ENCODE measurements around the gene FBF1.
A peak's percentile ranks its signal among the peaks of the same experiment; 100 is the strongest.

The FBF1 gene

DNA sequence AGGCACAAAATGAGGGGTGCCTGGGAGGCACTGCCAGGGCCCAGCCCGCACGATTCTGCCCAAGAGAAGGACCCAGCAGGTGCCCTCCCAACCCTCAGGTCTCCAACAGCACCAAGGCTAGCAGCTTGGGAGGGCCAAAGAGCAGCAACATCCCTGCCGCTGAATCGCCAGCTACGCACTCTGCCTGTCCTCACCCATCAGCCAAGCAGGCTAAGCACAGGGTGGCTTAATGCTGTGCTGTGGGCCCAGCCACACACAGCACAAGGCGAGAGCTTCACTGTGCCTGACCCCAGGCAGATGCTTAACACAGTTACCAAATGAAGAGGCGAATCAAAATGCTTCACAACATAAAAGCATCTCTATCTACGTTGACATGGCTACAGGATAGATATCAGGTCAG lies 25.6 kb downstream of the FBF1 start:
- no peak for DNase-seq

DNA sequence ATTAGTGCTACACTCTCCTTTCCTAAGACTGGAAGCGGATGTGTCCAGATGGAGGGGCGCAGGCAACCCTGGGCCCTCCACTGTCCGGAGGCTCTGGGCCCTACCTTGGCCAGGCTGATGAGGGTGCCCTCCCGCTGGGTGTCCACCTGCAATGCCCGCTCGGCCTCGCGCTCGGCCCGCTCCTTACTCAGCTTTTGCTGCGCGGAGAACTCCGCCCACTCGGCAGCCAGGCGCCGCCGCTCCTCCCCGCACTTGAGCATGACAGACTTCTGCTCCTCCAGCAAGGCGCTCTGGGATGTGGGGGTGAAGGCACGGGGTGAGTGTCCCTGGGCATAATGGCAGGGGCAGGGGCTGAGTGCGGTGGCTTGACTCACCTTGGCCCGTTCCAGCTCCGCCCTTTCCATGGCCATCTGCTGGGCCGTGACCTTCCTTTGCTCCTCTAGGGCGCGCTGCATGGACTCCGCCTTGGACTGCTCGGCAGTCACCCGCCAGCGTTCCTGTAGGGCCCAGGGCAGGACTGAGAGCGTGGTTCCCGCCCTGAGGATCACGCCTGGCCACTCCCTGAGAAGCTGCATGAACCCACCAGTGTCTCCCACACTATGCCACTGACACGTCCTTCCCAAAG lies 26.1 kb downstream of the FBF1 start:
- DNase-seq = no peak

DNA sequence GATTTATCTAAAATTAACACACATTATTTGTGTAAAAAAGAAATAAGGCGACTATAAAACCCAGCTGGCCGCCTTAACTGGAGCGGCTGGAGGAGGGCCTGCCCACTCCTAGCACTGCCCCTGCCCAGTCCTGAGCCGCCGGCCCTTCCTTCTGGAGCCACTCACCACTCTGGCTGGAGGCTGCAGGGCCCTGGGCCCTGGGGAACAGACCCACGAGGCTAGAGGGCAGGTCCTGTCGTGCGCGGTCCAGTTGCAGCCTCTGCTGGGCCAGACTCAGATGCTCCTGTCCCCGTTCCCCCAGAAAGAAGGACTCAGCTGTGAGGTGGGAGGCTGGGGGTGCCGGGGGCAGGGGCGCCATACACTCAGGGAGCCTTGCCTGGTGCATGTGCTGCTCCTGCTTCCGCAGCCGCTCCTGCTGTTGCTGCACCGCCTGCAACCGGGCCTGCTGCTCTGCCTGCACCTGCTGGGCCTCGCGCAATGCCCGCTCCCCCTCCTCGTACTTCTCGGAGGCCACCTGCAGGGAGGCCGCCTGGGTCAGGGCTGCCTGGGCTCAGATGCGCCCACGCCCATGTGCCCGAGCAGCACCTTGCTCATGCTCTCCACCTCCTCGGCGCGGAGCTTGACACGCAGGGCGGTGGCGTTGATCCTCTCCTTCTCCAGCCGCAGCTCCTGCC lies 27.2 kb downstream of the FBF1 start:
- DNase-seq = no peak

DNA sequence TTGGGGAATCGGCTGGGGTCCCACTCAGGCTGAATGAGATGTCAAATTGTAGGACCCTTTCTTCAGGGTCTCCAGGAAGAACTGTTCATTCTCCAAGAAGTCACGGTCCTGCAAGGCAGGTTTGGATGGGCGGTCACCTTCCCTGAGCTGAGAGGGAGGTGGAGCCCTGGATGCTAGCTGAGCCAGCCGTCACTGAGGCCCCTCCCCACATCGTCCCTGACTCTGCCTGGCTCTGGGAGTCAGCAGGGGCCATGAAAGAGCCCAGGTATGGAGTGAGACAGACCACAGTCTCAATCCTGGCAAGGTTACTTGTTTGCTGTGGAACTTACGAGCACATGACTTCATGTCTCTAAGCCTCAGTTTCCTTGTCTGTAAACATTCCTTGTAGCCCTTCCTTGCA lies 30.1 kb downstream of the FBF1 start:
- DNase-seq = no peak

DNA sequence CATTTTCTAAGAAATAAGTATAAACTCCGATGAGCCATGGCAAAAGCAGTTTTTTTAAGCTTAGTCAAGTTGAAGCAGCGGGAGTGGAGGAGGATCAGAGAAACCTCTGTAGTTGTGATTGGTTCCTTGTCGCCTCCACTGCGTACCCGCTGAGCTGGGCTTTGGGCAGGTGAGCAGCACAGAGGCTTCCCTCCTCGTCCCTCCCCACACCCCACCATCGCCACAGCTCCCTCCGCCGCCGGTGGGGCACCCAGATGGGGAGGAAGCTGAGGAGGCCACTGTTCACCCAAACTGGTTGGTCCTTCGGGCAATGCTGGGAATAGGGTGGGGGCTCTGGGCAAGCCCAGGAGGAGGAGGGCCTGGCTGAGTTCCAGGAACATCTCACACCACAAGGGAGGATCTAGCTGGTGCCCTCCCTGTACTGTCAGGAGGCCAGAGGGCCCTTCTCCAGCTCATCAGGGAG lies 31.0 kb downstream of the FBF1 start:
- DNase-seq = no peak

DNA sequence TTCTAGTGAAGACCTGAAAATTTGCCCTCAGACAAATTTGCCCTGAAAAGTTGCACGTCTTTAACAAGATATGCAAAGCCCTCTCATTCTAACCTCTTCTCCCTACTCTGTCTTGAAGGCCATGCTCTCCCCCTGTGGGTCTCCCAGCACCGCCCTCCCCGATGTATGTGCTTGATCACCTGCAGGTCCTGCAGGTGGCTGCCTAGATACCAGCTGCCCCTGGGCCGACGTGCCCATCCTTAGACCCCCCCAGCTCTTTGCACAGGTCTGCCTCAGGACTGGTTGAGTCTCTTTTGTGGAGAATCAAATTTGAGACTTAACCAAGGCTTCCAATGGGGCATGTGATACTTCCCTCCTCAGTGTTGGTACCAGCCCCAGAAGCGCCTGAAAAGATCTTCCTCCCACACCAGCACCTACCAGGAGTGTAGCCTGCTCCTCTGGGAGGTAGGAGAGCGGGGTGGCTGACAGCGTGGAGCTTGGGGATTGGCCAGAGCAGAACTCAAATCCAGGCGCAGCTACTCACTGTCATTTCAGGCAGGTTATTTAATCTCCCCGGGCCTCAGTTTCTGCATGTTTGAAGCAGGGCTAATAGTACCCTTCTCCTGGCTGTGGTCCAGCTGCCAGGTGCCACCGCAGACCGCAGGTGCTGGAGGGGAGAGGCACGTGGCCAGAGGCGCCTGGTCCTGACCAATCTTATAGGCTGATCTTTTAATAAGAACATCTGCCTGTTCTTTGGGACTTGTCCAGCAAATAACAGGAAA lies 31.6 kb downstream of the FBF1 start:
- DNase-seq = no peak

DNA sequence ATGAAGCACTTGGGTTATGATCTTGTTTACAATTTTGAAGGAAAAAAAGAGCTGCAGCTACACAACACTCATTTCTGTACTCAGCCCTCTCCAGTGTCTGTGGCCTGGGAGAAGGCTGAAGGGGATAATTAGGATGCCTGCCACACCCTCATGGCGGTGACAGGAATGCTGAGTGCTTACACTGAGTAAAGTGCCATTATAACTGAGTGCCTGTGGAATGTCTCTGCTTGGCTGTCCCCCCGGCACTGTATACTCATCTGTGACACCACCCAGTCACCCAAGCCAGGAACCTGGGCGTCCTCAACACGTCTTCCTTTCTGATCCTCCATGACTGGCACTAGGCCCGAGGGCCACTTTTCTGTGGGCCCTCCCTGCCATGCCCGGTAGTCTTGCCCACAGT lies 32.6 kb downstream of the FBF1 start:
- DNase-seq = peak; percentile 57

DNA sequence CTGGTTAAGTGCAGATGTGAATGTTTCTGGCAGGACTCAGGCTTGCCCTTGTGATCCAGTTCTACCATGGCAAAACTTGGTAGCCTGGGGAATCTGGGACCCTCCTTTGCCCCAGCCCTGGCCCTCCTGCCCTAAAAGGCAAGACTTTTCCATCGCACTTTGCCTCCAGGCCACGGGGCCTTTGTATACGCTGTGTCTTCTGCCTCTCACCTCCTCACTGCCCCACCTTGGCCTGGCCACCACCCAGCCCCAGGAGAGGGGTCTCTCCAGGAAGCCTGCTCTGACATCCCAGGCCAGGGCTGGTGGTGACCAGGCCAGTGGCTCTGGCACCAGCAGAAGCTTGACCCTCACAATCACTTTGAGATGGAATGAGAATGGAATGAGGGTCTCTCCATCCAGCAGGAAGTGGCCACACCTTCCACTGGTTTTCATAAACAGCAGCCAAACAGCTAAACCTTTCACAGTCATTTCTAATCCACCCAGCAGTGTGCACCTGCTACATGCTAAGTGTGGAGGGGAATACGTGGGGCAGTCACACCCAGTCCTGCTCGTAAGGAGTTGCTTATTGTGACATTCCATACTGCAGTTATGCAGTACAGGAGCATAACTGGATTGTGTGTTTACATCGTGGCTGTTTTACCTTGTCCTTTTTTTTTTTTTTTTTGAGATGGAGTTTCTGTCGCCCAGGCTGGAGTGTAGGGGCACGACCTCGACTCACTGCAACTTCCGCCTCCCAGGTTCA lies 34.5 kb downstream of the FBF1 start:
- no peak for DNase-seq

DNA sequence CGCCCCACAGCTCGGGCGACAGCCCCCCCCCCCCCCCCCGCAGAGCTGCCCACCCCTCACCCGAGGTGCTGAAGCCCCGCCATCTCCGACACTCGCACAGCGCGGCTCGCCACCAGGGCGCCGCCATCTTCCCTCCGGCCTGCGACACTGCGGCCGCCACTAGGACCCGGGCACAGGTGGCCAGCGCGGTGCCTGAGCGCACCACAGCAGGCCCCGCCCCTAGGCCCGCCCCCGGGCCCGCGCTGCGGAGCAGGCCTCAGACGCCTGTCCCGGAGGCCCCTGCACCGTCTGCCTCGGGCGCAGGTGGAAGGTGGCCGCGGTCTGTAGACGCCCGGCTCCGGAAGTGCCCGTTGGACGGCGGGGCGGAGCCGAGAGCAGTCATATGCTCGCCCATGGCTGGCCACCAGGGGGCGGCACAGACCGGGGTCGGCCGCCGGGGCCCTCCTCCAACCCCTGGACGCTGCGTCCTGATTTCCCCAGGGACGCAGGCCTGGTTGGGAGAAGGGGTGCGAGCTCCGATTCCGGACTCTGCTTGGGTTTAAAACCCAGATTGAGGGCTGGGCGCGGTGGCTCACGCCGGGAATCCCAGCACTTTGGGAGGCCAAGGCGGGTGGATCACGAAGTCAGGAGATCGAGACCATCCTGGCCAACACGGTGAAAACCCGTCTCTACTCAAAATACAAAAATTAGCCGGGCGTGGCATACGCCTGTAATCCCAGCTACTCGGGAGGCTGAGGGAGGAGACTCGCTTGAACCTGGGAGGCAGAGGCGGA lies 35.9 kb downstream of the FBF1 start, which contains the start of gene MRPL38:
TSS of gene MRPL38 (minus strand) at position 136 of the 773 bp plus-strand sequence. CDS start at position 127, 9 bp downstream.
- peak; percentile 93 for DNase-seq

DNA sequence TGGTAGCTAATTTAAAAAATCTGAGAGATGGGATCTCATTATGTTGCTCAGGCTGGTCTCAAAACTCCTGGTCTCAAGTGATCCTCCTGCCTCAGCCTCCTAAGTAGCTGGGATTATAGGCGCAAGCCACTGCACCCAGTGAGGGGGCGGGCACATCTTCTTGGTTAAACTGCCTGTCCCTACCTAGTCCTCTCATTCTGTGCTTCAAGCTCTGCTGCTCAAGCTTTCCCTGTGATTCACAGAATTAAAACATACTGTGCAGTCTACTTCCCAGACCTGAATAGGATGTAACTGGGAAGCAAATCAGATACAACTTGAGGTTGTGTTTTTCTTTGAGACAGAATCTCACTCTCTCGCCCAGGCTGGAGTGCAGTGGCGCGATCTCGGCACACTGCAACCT lies 38.4 kb downstream of the FBF1 start:
- DNase-seq = no peak

DNA sequence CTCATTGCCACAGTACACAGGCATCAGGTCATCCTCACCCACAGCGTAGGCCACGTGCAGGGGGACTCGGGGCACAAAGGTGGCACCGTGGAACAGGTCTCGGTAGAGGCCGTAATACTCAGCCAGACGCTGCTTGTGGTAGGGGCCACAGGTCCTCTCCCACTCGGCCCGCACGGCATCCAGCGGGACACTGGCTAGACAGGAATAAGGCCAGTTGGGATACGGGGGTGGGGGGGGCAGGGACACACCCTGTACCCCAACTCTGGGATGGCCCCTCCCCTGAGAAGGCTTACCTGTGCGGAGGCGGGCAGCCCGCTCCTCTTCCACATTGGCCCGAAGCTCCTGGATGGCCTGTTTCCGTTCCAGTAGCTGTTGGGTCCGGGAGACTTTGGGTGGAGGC lies 39.1 kb downstream of the FBF1 start:
- DNase-seq = no peak

DNA sequence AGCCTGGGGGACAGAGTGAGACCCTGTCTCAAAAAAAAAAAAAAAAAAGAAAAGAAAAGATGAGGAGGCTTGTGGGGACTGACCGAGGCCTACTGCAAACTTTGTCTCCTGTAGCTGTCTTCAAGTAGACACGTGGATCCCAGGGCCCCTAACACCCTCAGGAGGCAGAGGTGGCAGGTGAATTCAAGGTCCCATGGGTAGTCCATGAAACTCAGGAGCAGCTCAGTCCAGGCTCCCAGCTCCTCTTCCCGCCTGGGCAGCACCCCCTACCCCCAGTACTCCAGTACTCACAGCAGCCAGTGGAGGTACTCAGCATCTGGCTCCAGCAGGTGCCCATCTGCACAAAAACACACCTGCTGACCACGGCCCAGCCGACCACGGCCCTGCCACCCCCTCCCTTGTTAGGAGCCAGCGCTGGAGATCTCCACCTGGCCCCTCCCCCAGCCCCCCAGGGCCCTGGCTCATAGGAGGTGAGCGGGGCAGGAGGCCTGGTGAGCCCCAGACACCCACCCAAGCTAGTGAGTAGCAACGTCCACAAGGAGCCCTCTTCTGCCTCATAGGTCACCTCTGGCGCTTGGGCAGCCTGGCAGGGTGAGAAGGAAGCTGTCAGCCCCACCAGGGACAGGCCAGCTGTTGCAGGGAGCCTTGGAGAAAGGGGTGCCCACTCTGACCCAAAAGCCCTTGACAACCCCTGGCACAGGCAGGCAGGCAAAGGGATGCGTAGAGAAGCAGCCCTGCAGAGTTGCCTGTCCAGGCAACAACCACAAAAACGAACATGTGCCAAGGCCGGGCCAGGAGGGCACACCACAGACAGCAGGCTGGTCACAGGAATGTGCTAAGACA lies 39.9 kb downstream of the FBF1 start:
- DNase-seq = no peak

DNA sequence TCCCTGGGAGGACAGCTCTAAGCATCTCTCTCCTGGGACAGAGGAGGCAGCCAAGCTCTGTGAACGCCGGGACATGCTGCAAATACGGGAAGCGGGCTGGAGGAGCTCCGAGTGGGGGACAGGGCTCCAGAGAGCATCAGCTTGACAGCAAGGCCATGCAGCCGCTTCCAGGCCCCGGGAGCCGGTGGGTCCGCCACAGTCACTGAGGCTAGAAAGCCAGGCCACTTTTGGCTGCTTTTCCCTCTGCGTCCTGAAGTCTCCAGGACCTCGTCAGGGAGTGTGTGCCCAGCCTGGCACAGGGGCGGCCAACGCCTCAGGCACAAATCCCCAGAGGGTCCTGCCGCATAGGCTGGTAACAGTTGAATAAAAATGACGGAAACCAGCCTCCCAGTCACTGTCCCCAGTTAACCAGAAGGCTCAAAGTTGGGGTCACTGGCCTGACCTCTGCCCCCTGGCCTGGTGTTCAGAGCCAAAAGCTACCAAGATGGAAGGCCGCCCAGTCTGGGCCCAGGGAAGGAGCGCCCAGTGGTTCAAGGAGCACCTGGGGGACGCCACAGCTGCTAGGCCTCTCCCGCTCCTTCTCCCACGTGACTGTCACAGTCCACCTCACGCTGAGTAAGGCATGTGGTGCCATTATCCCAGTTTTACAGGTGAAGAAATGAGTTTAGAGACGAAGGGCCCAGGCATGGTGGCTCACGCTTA lies 40.9 kb downstream of the FBF1 start:
- no peak for DNase-seq

DNA sequence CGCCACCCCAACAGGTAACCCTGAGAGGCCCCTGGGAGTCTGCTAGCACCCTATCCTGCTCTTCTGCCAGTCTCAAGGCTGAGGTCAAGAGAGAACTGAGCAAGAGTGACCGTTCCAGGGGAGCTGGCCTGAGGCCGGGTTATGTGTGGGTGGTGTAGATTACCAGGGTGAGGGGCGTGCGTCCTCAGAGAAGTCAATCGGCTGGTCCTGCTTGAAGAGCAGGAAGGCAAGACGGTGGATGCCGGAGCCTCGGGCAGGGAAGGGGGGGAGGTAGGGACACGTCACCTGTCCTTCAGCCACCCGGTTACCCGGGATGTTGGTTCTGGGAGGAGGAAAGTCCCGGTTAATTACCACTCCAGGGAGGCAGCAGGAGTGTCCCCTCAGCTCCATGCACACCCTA lies 41.5 kb downstream of the FBF1 start:
- DNase-seq = no peak

DNA sequence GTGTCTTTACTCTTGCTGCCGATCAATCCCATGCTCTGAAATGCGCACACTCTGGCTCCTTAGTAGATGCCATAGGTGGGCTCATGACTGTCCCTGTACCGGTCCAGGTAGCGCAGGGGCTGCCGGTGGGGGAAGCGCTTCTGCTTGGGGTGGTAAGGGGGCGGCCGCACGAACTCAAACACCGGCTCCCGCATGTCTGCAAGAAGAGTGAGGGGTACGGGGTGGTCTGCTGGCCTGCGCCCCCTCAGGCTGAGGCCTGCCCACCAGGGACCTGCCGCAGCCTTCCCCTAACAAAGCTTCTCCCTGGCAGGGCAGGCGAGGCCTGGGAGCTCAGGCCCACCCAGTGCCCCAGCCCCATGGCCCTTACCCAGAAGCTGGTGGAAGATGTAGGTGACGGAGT lies 42.1 kb downstream of the FBF1 start:
- no peak for DNase-seq

DNA sequence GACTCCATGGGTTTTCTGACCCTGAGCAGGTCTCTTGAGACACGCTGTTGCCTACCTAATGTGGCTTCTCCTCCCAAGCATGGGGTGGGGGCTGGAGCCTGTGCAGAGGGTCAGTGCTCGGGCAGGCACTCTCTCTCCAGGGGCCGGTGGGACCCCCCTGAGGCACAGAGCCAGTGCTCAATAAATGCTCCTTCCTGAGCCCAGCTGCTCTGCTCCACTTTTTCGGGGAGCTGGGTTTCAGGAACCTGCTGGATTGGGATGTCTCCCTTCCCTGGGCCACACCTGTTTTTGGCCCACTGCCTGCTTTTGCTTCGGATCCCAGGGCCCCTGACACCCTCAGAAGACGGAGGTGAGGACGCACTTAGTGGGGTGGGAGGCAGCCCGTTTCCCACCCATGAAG lies 42.8 kb downstream of the FBF1 start:
- DNase-seq = no peak

DNA sequence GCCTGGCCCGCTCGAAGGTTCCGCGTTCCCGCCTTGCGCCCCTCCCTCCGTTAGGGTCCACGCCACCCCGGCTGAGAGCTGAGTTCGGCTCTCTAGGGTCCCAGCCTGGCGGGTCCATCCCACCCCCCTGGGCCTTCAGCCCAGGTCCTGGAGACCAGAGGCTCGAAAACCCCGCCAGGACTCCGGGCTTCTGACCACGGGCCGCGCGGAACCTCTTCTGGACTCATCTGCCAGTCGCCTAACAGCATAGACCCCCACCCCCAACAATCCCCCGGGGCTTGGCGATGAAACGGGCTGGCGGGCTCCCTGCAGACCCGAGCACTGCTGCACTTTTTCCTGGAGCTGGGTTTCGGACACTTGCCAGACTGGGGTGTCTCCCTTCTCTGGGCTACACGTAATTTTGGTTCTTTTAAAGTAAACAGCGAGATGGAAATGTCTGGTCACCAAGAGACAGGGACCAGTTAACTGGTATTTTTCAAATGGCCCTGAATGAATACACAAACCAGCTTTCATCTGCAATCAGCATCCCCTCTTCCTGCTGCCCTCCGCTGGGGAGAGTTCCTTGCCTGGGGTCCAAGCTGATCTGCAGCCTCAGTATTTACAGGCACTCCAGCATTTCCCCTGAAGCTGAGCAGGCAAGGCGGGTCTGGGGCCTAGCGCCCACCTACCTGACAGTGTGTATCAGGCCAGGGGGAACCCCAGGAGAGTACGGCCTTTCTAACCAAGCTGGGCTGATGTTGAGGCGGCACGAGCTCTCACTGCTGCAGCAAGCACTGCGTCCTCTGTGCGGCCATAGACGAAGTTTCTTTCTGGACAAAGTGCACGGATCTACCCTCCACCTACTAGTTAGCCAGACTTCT lies 43.5 kb downstream of the FBF1 start:
- DNase-seq = no peak

DNA sequence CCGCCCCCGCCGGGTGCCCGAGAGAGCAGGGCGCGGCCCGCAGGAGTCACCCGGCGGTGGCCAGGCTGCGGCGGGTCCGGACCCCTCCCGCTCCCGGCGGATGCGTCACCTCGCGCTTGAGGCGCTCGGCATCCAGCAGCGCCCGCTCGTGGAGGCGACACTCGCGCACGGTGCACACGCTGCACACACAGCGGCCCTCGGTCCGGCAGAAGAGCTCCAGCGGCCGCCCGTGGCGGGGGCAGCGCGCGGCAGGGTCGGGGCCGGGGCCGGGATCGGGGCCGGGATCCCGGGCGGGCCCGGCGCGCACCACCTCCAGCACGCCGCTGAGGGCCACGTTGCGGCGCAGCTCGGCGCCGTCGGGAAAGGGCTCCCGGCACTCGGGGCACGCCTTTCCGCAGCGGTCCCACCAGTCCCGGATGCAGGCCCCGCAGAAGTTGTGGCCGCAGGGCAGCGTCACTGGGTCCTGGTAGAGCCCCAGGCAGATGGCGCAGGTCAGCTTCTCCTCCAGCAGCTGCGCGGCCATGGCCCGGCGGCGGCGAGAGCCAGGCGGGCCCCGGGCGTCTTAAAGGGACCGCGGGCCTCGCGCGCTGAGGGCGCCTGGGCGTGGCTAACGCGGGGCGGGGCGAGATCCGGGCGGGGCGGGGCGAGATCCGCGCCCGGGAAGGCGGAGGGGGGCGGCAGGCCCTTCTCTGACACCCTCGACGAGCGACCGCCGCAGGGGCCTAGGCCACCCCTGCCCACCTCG lies 44.3 kb downstream of the FBF1 start, which contains the start of gene TRIM65:
TSS of gene TRIM65 (minus strand) at position 537 of the 745 bp plus-strand sequence. CDS start at position 523, 14 bp downstream.
- peak; percentile 84 for DNase-seq
